Measurements from ENCODE around the gene PRUNE2. TPM values are rescaled to one million over a fixed set of nuclear protein-coding genes. Genes with fewer than 3 reads are reported as not detected.
"Not testable (repeated sequence)": the region's sequence is repeated elsewhere in the genome, so short reads cannot be mapped to it uniquely, and the experiment has no call there.

PRUNE2 gene
- total and polyA plus RNA-seq, 11 donors, result 0.51 to 7.7 (median 1.4) TPM

DNA sequence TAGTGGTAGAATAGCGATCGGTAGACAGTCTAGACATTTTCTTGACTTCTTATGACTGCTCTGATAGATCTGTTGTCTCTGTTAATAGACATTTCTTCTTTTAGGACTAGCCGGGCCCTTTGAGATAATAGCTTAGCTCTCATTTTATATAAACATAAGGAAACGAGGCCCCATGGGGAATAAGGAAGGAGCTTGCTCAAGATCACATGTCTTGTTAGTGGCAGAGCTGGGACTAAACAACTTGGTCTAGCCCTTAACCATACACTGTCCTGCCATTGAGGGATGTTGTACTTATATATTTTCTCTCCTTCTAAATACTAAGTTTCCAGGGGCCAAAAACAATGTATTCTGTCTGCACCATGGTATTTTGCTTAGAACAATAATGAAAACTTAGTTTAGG, 306.9 kb downstream of the PRUNE2 start:
- Histone ChIP-seq H3K27me3 (peaks cover 0 to 14% (median 0%) of the 10 kb centered on the region in 9 donors), H3K9me3 (peaks cover 0 to 11% (median 0%) of the 10 kb centered on the region in 12 donors), H3K4me1 (peaks cover 0 to 34% (median 0%) of the 10 kb centered on the region in 12 donors), H3K4me3 (no peak overlapping the region), H3K27ac (peak overlapping the region in 1 of 12 donors; percentile 60), H3K36me3 (no peaks in the 10 kb centered on the region)
- 72 to 80% (median 77%) methylated on average over 4 of the region's 4 CpGs for WGBS, 4 donors
- no peak for TF ChIP-seq POLR2A (IDR thresholded peaks at IDR 0.05)
- TF ChIP-seq, protein P1, sequence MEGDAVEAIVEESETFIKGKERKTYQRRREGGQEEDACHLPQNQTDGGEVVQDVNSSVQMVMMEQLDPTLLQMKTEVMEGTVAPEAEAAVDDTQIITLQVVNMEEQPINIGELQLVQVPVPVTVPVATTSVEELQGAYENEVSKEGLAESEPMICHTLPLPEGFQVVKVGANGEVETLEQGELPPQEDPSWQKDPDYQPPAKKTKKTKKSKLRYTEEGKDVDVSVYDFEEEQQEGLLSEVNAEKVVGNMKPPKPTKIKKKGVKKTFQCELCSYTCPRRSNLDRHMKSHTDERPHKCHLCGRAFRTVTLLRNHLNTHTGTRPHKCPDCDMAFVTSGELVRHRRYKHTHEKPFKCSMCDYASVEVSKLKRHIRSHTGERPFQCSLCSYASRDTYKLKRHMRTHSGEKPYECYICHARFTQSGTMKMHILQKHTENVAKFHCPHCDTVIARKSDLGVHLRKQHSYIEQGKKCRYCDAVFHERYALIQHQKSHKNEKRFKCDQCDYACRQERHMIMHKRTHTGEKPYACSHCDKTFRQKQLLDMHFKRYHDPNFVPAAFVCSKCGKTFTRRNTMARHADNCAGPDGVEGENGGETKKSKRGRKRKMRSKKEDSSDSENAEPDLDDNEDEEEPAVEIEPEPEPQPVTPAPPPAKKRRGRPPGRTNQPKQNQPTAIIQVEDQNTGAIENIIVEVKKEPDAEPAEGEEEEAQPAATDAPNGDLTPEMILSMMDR (IDR thresholded peaks at IDR 0.05), result no peak
- DNase-seq (no peak), ATAC-seq (no peak)
- intact Hi-C loops (cut with DNase I), result no loop called here

DNA sequence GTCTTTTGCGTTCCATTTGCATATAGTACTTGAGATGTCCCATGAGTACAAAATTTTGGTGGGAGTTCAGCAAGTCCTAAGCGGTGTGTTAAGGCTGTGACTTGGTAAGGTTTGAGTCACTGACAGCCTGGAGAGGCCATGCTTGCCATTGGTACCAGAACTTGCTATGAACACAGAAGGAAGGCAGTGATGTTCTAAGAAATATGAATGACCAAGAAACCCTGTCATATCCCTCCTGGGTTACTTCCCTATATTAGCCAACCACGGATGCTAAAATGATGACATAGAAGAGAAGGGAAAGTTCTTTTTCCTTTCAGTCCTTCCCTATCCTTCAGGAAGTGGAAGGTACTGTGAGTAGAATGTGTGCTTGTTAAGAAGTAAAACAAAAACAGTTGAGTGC, 310.3 kb downstream of the PRUNE2 start:
- Histone ChIP-seq H3K36me3 (no peaks in the 10 kb centered on the region), H3K27me3 (peaks cover 0 to 14% (median 0%) of the 10 kb centered on the region in 9 donors), H3K9me3 (no peaks in the 10 kb centered on the region), H3K4me1 (peaks cover 0 to 55% (median 0%) of the 10 kb centered on the region in 12 donors), H3K27ac (peak overlapping the region in 1 of 12 donors; percentile 66), H3K4me3 (no peak overlapping the region)
- ATAC-seq (peak in 3 of 4 donors; percentile 41 to 53 (median 51)), DNase-seq (no peak)
- WGBS, 4 donors, result 46 to 61% (median 55%) methylated on average over 3 of the region's 3 CpGs
- TF ChIP-seq, protein P1 (IDR thresholded peaks at IDR 0.05), result no peak
- TF ChIP-seq POLR2A (IDR thresholded peaks at IDR 0.05), result no peak
- intact Hi-C loops (cut with DNase I), result no loop called here

DNA sequence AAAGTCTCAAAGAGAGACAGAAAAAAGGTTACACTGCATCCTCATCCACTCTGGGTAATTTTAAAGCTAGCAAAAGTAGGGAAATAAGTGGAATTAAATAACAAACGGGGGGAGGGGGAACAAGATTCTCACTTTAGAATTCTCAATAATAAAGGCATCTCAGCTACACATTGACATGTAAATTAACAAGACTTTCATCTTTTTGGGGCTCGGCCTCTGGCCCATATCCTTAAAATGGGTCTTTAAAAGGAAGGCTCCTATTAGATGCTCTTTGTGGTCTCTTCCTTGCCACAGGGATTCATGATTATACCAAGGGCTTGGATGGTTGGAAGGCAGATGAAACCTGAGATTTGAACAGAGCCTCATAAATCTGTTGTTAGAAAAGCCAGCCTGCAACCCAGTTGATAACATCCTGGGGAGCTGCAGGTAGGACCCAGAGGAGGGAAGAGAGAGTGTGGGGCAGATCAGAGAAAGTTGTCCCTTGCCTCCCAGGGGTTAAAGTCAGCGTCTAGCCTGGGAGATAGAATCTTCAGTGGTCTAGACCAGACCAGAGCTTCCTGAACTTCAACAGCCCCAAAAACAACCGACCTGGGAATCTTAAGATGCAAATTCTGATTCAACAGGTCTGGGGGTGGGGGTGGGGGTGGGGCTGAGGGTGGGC, 311.0 kb downstream of the PRUNE2 start:
- no peak for DNase-seq
- ATAC-seq, result no peak
- intact Hi-C loops (cut with DNase I), result no loop called here
- H3K27me3 ChIP-seq, result peaks cover 0 to 14% (median 0%) of the 10 kb centered on the region in 9 donors
- 44 to 68% (median 55%) methylated on average over 4 of the region's 4 CpGs for WGBS, 4 donors
- H3K4me3 ChIP-seq, result no peak overlapping the region
- H3K36me3 ChIP-seq, result no peaks in the 10 kb centered on the region
- peak overlapping the region in 1 of 12 donors; percentile 66 for H3K27ac ChIP-seq
- peaks cover 0 to 56% (median 0%) of the 10 kb centered on the region in 12 donors for H3K4me1 ChIP-seq
- no peak for TF ChIP-seq POLR2A (IDR thresholded peaks at IDR 0.05)
- TF ChIP-seq, protein P1 (IDR thresholded peaks at IDR 0.05), result no peak
- no peaks in the 10 kb centered on the region for H3K9me3 ChIP-seq

DNA sequence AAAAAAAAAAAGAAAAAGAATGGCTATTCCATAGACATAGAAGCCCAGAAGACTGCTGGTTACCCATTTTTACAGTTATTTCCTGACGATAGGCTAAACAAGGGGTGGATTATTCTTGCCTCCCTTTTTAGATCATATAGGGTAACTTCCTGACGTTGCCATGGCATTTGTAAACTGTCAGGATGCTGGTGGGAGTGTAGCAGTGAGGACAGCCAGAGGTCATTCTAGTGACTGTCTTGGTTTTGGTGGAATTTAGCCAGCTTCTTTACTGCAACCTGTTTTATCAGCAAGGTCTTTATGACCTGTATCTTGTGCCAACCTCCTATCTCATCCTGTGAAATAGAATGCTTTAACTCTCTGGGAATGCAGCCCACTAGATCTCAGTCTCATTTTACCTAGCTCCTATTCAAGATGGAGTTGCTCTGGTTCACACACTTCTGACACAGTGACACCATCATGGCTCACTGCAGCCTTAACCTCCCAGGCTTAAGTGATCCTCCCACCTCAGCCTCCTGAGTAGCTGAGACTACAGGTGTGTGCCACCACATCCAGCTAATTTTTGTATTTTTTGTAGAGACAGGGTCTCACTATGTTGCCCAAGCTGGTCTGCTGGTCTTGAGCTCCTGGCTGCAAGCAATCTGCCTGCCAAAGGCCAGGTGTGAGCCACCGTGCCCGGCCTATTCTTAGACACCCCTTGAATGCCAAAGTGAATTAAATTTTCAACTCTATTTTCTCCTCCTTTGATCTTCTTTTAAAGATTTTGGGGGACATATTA, 311.8 kb downstream of the PRUNE2 start:
- ATAC-seq, result not testable (repeated sequence)
- H3K4me1 ChIP-seq, result peaks cover 0 to 53% (median 0%) of the 10 kb centered on the region in 12 donors
- WGBS, 4 donors, result 28 to 38% (median 34%) methylated on average over 4 of the region's 4 CpGs

More for the DNA sequence above, 311.8 kb downstream of the PRUNE2 start:
- DNase-seq; H3K9me3 ChIP-seq; H3K27ac ChIP-seq; H3K4me3 ChIP-seq; intact Hi-C loops (cut with DNase I); H3K36me3 ChIP-seq: not testable (repeated sequence)
- H3K27me3 ChIP-seq, result peaks cover 0 to 14% (median 0%) of the 10 kb centered on the region in 9 donors

All from heart left ventricle (tissue), 16 donors.